PFSK-1 (cell line): ENCODE measurements around the gene TANGO2.

Source experiments
- FOXP2 ChIP-seq: optimal IDR thresholded peaks from 2 replicates; pipeline ENCODE3; 2011; ENCODE audit warnings: borderline replicate concordance, control low read depth, inconsistent platforms; ENCODE audit not compliant: insufficient read depth; ENCODE audit errors: extremely low read length, extremely low read depth
- POLR2AphosphoS5 ChIP-seq: IDR thresholded peaks from 2 replicates; pipeline ENCODE4 v1.6.1; 2012; ENCODE audit warnings: low read depth, mild to moderate bottlenecking, control low read depth, low read length, moderate library complexity
- REST ChIP-seq, 2 experiments: IDR thresholded peaks; 2 replicates each; pipeline versions ENCODE4 v1.6.1 to v1.8.0; 2011 to 2012; ENCODE audit warnings: low read depth in 2 of 2, low read length in 2 of 2, control low read depth in 1 of 2, inconsistent platforms in 1 of 2, mild to moderate bottlenecking in 1 of 2, moderate library complexity in 1 of 2; ENCODE audit not compliant: insufficient read depth in 1 of 2
- SIN3A ChIP-seq: IDR thresholded peaks from 2 replicates; pipeline ENCODE4 v1.6.1; 2012; ENCODE audit warnings: mild to moderate bottlenecking, low read length, moderate library complexity, borderline replicate concordance; ENCODE audit not compliant: insufficient read depth
- TAF1 ChIP-seq: IDR thresholded peaks from 2 replicates; pipeline ENCODE4 v1.6.1; 2012; ENCODE audit warnings: low read length, control low read depth, borderline replicate concordance; ENCODE audit not compliant: insufficient read depth

Gene TANGO2

DNA sequence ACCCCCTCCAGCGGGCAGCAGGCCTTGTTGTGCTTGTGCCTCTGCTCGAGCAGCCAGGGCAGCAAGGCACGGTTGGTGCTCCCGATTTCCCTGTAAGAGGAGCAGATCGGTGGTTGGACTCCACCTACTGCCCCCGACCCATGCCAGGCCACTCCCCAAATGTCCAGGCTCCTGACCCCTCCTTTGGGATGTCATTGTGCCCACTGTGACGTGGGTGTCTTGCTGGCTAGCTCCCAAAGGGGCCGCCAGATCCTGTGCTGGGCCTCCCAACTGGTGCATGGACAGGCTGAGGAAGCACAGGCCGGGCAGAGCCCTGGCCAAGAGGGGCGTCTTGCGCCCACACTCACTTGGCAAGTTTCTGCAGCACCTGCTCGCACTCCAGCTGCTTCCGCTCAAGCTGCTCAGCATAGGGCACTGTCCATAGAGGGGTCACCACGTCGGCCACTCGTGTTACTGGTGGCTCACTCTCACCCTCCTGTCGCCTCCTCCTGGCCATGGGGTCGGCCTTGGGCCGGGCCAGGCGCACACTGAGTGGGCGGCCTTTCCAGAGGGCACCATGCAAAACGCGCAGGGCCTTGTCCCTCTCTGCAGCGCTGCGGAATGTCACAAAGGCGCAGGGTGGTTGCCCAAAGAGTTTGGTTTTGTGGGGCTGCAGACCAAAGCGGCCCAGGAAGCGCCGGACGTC lies 94.9 kb downstream of the TANGO2 start, which contains the start of gene RANBP1:
Gene RANBP1, plus strand, starts transcription at position 414 of the 685 bp plus-strand sequence. Its CDS starts 81 bp downstream, at position 495.
- no peak for TF ChIP-seq SIN3A
- TF ChIP-seq TAF1 = no peak
- TF ChIP-seq REST (IDR thresholded peaks at IDR 0.05; ENCODE audit: insufficient read depth in 1 of 2, low read depth in 2 of 2, low read length in 2 of 2) = no peak
- no peak for TF ChIP-seq FOXP2
- TF ChIP-seq POLR2AphosphoS5 = no peak

- TF ChIP-seq REST (IDR thresholded peaks at IDR 0.05; ENCODE audit: insufficient read depth in 1 of 2, low read depth in 2 of 2, low read length in 2 of 2) (no peak), SIN3A (no peak), FOXP2 (no peak), POLR2AphosphoS5 (no peak)
Observed at GRCh38 chr22:20116376-20116950, 95.6 kb downstream of the TANGO2 start.
